GM23248 (cell line): ENCODE measurements around the gene LARP1B. TPM values are rescaled to one million over a fixed set of nuclear protein-coding genes. Genes with fewer than 3 reads are reported as not detected.

ENCODE experiments used
- DNase-seq: peaks from one replicate; pipeline ENCODE4 v3.0.0-alpha.2; 2015
- H2AFZ ChIP-seq: fragments of 200-600 bp; sonication (generic); 2 replicates; pipeline ENCODE4 v1.6.1; 2016; ENCODE audit warnings: antibody characterized with exemption
- H3F3A ChIP-seq: fragments of 200-600 bp; sonication (generic); 2 replicates; pipeline ENCODE4 v1.6.1; 2016; ENCODE audit warnings: mild to moderate bottlenecking, antibody characterized with exemption, mixed run types; ENCODE audit not compliant: insufficient read depth
- H3K27ac ChIP-seq: fragments of 200-600 bp; sonication (generic); 2 replicates; pipeline ENCODE4 v1.5.1; 2016; ENCODE audit warnings: mild to moderate bottlenecking
- H3K27me3 ChIP-seq: fragments of 200-600 bp; sonication (generic); replicated peaks from 2 replicates; pipeline ENCODE4 v1.6.1; 2016; ENCODE audit warnings: mild to moderate bottlenecking; ENCODE audit not compliant: insufficient read depth
- H3K36me3 ChIP-seq: fragments of 200-600 bp; sonication (generic); 2 replicates; pipeline ENCODE4 v1.6.1; 2016; ENCODE audit warnings: low read depth, mild to moderate bottlenecking
- H3K4me1 ChIP-seq: fragments of 200-600 bp; sonication (generic); 2 replicates; pipeline ENCODE4 v1.6.1; 2016; ENCODE audit warnings: mild to moderate bottlenecking; ENCODE audit not compliant: insufficient read depth
- H3K4me2 ChIP-seq: fragments of 200-600 bp; sonication (generic); one replicate; pipeline ENCODE4 v1.6.1; 2016; ENCODE audit warnings: mild to moderate bottlenecking; ENCODE audit not compliant: unreplicated experiment
- H3K4me3 ChIP-seq: fragments of 200-600 bp; sonication (generic); 2 replicates; pipeline ENCODE4 v1.5.1; 2016; ENCODE audit warnings: mild to moderate bottlenecking
- H3K79me2 ChIP-seq: fragments of 200-600 bp; sonication (generic); 2 replicates; pipeline ENCODE4 v1.6.1; 2016; ENCODE audit warnings: mild to moderate bottlenecking; ENCODE audit not compliant: insufficient read depth
- H3K9ac ChIP-seq: fragments of 200-600 bp; sonication (generic); 2 replicates; pipeline ENCODE4 v1.6.1; 2016; ENCODE audit warnings: mild to moderate bottlenecking
- H3K9me2 ChIP-seq: fragments of 200-600 bp; sonication (generic); 2 replicates; pipeline ENCODE4 v1.6.1; 2016; ENCODE audit warnings: mixed run types, mild to moderate bottlenecking, moderate library complexity; ENCODE audit not compliant: insufficient read depth
- H3K9me3 ChIP-seq: fragments of 200-600 bp; sonication (generic); one replicate; pipeline ENCODE4 v1.6.1; 2017; ENCODE audit warnings: low read depth
- H4K20me1 ChIP-seq: fragments of 200-600 bp; sonication (generic); 2 replicates; pipeline ENCODE4 v1.6.0; 2016; ENCODE audit not compliant: insufficient read depth
- EZH2 ChIP-seq: fragments of 200-600 bp; sonication (generic); IDR thresholded peaks from 2 replicates; pipeline ENCODE4 v1.6.1; 2018; ENCODE audit warnings: antibody characterized with exemption, mild to moderate bottlenecking; ENCODE audit not compliant: insufficient read depth, poor library complexity, severe bottlenecking
- EZH2phosphoT487 ChIP-seq: fragments of 200-600 bp; sonication (generic); IDR thresholded peaks from 2 replicates; pipeline ENCODE4 v1.6.1; 2018; ENCODE audit warnings: antibody characterized with exemption, moderate library complexity, mild to moderate bottlenecking, low read depth; ENCODE audit not compliant: insufficient read depth
- WGBS, 2 experiments: methylation state at CpG; one replicate each; pipeline ENCODE4 v1.1.6; 2015 to 2017; ENCODE audit warnings: low lambda C conversion rate in 2 of 2, low coverage in 1 of 2; ENCODE audit errors: missing lambda C conversion rate in 2 of 2; 5-methylcytosine and 5-hydroxymethylcytosine counted together
- in situ Hi-C: fragments of 300-500 bp; cut with MboI; formaldehyde crosslinking; loops from 2 replicates; pipeline ENCODE4 v1.15.0; 2020
- polyA plus RNA-seq: library from polyadenylated mRNA; unstranded; fragments of >200 nt; fragmentation: Nextera tagmentation; extraction: Ambion mirVana; gene quantifications from 2 replicates; pipeline ENCODE4 v1.2.1, GENCODE V29; 2016
- total RNA-seq: library from RNA; depleted of rRNA; stranded (reverse); fragments of >200 nt; shearing (Covaris generic); gene quantifications from 2 replicates; pipeline ENCODE4 v1.2.3, GENCODE V29; 2014

LARP1B gene
- total and polyA plus RNA-seq, 2 experiments from 2014 or later, result 5.7 to 16.0 TPM

DNA sequence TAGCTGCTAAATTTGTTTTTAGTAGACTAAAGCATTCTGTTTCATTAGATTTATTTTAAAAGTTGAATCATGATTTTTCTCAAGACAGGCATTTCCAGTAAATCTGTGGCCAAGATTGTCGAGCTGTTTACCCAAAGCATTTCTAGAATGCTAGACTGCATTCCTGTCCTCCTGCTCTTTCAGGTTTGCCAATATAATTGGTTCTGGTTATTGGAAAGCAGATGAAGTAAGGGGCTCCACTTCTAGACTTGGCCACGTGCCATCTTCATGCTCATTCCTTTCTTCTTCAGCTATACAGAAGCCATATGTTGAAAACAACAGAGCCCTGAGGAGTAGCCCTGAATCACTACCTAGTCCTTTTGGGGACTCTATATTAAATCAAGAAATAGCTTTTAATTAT lies 164.0 kb downstream of the LARP1B start:
- H3K4me2 ChIP-seq, result peak overlapping the region; percentile 71

GRCh38 chr4:128227991-128228571 lies 167.0 kb downstream of the LARP1B start:
- Histone ChIP-seq H4K20me1 (no peaks in the 10 kb centered on the region), H3K27ac (no peak overlapping the region)

More for the DNA sequence above, 164.0 kb downstream of the LARP1B start:
- Histone ChIP-seq H4K20me1 (no peaks in the 10 kb centered on the region), H3K4me1 (peaks cover 53% of the 10 kb centered on the region), H3K36me3 (no peaks in the 10 kb centered on the region), H3K9me3 (no peaks in the 10 kb centered on the region), H3K9me2 (no peaks in the 10 kb centered on the region), H3K27ac (no peak overlapping the region; the same call in 1 of the 2 replicates), H3K27me3 (no peaks in the 10 kb centered on the region), H3K4me3 (no peak overlapping the region), H3F3A (peaks cover 6% of the 10 kb centered on the region; the same call in 1 of the 2 replicates), H3K79me2 (no peaks in the 10 kb centered on the region), H2AFZ (no peak overlapping the region), H3K9ac (no peak overlapping the region)
- 0 to 5% methylated on average over 2 of the region's 2 CpGs for WGBS, 2 experiments
- peak; percentile 57 for DNase-seq
- TF ChIP-seq EZH2phosphoT487, result no peak
- TF ChIP-seq EZH2, result no peak
- in situ Hi-C loops, result no loop called here

DNA sequence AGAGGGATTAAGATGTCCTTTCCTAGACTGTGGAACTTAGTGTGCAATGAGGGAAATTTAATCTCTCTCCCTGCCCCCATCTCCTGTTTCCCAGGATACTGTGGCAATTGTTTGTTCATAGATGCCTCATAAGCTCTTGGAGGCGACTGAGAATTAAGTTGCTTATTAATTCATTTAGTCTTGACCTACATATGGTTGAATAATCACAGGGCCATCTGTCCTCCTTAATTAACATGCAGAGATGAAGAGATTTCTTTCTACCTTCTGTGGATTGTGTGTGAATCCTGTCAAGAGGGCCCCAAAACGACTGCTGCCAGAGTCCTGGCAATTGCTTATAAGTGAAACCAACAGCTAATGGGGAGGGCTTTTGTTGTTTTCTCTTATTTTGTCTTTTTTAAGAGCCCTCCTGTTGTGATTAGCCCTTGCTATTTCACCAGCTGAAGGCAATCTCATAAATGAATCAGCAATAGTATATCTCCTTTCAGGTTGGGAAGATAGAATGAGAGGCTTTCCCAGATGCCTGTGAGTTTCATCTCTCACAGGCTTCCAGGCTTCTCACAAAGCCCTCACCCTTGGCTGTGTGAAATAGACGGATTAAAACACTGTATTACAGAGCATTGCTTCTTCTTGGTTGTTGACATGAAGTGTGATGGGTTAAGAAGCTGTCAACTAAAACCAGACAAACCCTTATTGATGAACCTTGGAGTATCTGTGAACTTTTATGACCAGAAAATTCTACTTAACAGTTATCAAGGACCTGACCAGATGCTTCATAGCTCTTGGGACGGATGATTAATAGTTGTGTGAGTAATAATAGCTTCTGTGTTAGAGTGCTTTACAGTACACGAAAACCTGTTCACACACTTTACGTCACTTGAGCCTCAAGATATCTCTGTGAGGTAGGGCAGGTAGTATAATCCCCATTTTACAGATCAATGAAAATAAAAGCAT lies 168.0 kb downstream of the LARP1B start:
- no peaks in the 10 kb centered on the region for H3K9me2 ChIP-seq
- H3K36me3 ChIP-seq, result no peaks in the 10 kb centered on the region
- TF ChIP-seq EZH2, result no peak
- TF ChIP-seq EZH2phosphoT487, result no peak
- peak overlapping the region; percentile 36 for H3K27ac ChIP-seq
- peaks cover 37% of the 10 kb centered on the region for H3K4me1 ChIP-seq
- in situ Hi-C loops, result no loop called here
- DNase-seq, result peak; percentile 29
- no peaks in the 10 kb centered on the region for H4K20me1 ChIP-seq
- no peak overlapping the region for H3K4me2 ChIP-seq
- no peaks in the 10 kb centered on the region for H3K27me3 ChIP-seq
- 47 to 50% methylated on average over 6 of the region's 6 CpGs for WGBS, 2 experiments
- H3K4me3 ChIP-seq, result no peak overlapping the region
- no peak overlapping the region for H3K9ac ChIP-seq
- H3F3A ChIP-seq, result 0 out of 2 replicates have a peak, but pooled peaks cover 5% of the 10 kb centered on the region
- no peaks in the 10 kb centered on the region for H3K9me3 ChIP-seq
- peak overlapping the region; percentile 13; the same call in 1 of the 2 replicates for H2AFZ ChIP-seq
- no peaks in the 10 kb centered on the region for H3K79me2 ChIP-seq

More at GRCh38 chr4:128227991-128228571, 167.0 kb downstream of the LARP1B start:
- in situ Hi-C loops, result no loop called here
- H3K4me2 ChIP-seq, result no peak overlapping the region
- H3K27me3 ChIP-seq, result no peaks in the 10 kb centered on the region
- H3K9me3 ChIP-seq, result no peaks in the 10 kb centered on the region
- no peaks in the 10 kb centered on the region for H3K36me3 ChIP-seq
- no peak for DNase-seq
- H3K4me3 ChIP-seq, result no peak overlapping the region
- H3K9ac ChIP-seq, result no peak overlapping the region
- no peaks in the 10 kb centered on the region for H3K79me2 ChIP-seq
- WGBS, 2 experiments, result 23 to 27% methylated on average over 2 of the region's 2 CpGs
- TF ChIP-seq EZH2phosphoT487 (no peak), EZH2 (no peak)
- H3K9me2 ChIP-seq, result no peaks in the 10 kb centered on the region
- 0 out of 2 replicates have a peak, but pooled peaks cover 5% of the 10 kb centered on the region for H3F3A ChIP-seq
- H2AFZ ChIP-seq, result no peak overlapping the region
- peaks cover 37% of the 10 kb centered on the region for H3K4me1 ChIP-seq

DNA sequence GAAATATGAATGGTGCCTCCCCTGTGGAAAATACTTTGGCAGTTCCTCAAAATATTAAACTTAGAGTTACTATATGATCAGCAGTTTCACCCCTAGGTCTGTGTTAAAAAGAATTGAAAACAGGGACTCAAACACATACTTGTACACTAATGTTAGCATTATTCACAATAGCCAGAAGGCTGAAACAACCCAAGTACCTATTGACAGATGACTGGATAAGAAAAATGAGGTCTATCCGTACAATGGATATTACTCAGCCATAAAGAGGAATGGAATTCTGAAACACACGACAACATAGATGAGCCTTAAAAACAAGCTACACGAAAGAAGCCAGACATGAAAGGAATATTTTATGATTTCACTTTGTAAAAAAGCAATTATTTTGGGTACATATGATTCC lies 171.6 kb downstream of the LARP1B start:
- DNase-seq, result no peak
- H3K9ac ChIP-seq, result no peak overlapping the region
- no peak overlapping the region for H3K4me3 ChIP-seq
- no peak overlapping the region for H3K4me2 ChIP-seq
- TF ChIP-seq EZH2phosphoT487 (no peak), EZH2 (no peak)
- H4K20me1 ChIP-seq, result no peaks in the 10 kb centered on the region
- H3K27me3 ChIP-seq, result no peaks in the 10 kb centered on the region
- no peaks in the 10 kb centered on the region for H3K9me3 ChIP-seq
- no peaks in the 10 kb centered on the region for H3K79me2 ChIP-seq
- H3K9me2 ChIP-seq, result no peaks in the 10 kb centered on the region
- WGBS, 2 experiments, result 63 to 72% methylated on average over 3 of the region's 3 CpGs
- 0 out of 2 replicates have a peak, but pooled peaks cover 5% of the 10 kb centered on the region for H3F3A ChIP-seq
- H3K4me1 ChIP-seq, result peaks cover 16% of the 10 kb centered on the region
- in situ Hi-C loops, result no loop called here
- no peaks in the 10 kb centered on the region for H3K36me3 ChIP-seq
- H3K27ac ChIP-seq, result no peak overlapping the region
- no peak overlapping the region for H2AFZ ChIP-seq
